GM12892 (cell line): ENCODE data around the gene GSTO2.
A peak's percentile ranks its signal among the peaks of the same experiment; 100 is the strongest.

ENCODE experiments used
- DNase-seq: peaks from one replicate; pipeline ENCODE4 v3.0.0; 2011; ENCODE audit not compliant: insufficient read length
- FAIRE-seq: peaks from 2 replicates; lab custom pipeline; 2011; peaks lifted over from hg19 to GRCh38; lab: Jason Lieb, UNC
- POLR2A ChIP-seq: IDR thresholded peaks from 2 replicates; pipeline ENCODE4 v1.6.1; 2011; ENCODE audit warnings: low read depth, low read length, control low read depth
- POLR2AphosphoS5 ChIP-seq: IDR thresholded peaks from 2 replicates; pipeline ENCODE4 v1.6.1; 2011; ENCODE audit warnings: low read depth, low read length, control low read depth
- TAF1 ChIP-seq: IDR thresholded peaks from 2 replicates; pipeline ENCODE4 v1.6.1; 2011; ENCODE audit warnings: low read depth, mild to moderate bottlenecking, control low read depth, low read length, borderline replicate concordance

Gene GSTO2

GRCh38 chr10:104347295-104348045, 78.5 kb downstream of the GSTO2 start:
- TF ChIP-seq POLR2A (no peak), TAF1 (no peak), POLR2AphosphoS5 (no peak)
- DNase-seq (no peak), FAIRE-seq (no peak)

DNA sequence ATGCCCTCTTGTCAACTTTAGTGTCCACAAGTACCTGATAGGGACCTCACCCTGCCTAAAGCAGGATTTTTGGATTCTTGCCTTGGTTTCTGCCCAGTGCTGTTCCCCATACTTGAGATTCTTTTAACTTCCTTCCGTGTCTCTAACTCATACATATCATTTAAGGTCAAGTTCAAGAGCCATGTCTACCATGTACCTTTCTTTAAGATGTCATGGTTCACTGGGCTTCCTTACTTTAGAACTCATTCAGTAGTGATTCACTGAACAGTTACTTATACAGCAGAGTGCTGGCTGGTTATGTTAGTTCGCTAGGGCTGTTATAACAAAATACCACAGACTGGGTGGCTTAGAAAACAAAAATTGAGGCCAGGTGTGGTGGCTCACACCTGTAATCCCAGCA, 79.6 kb downstream of the GSTO2 start:
- FAIRE-seq (peak; percentile 17), DNase-seq (no peak)
- TF ChIP-seq POLR2AphosphoS5 (no peak), TAF1 (no peak), POLR2A (no peak)

DNA sequence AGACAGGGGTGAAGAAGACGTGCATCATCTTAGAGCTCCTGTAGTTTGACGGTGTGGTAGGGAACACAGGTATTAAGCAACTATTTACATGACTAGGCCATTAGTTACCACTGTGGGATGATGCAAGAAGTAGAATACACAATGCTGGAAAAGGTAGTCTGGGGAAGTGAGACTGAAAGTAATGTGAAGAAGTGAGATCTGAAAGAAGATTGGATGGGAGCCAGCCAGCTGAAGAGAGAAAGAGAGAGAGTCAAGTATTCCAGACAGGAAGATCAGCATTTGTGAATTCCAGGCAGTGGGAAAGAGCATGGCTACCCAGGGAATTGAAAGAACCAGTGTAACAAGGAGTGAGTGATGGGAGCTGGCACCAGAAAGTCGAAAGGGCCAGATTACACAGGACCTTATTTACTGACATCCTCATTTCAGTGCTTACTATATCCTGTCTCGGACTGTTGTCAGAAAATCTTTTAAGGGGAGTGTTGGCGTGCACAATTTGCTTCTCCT, 80.7 kb downstream of the GSTO2 start:
- peak; percentile 86 for FAIRE-seq
- TF ChIP-seq POLR2AphosphoS5 (no peak), TAF1 (no peak), POLR2A (no peak)

GRCh38 chr10:104350127-104350635, 81.2 kb downstream of the GSTO2 start:
- DNase-seq (no peak), FAIRE-seq (no peak)
- TF ChIP-seq TAF1 (no peak), POLR2A (no peak), POLR2AphosphoS5 (no peak)

More for the DNA sequence above, 80.7 kb downstream of the GSTO2 start:
- no peak for DNase-seq

- FAIRE-seq (no peak), DNase-seq (no peak)
- TF ChIP-seq POLR2A = no peak
- no peak for TF ChIP-seq TAF1
- no peak for TF ChIP-seq POLR2AphosphoS5
Observed at GRCh38 chr10:104351061-104351702, 82.2 kb downstream of the GSTO2 start.

- TF ChIP-seq TAF1 = no peak
- TF ChIP-seq POLR2AphosphoS5 = no peak
- no peak for TF ChIP-seq POLR2A
- DNase-seq = no peak
- no peak for FAIRE-seq
Observed at GRCh38 chr10:104351919-104352318, 82.9 kb downstream of the GSTO2 start.

DNA sequence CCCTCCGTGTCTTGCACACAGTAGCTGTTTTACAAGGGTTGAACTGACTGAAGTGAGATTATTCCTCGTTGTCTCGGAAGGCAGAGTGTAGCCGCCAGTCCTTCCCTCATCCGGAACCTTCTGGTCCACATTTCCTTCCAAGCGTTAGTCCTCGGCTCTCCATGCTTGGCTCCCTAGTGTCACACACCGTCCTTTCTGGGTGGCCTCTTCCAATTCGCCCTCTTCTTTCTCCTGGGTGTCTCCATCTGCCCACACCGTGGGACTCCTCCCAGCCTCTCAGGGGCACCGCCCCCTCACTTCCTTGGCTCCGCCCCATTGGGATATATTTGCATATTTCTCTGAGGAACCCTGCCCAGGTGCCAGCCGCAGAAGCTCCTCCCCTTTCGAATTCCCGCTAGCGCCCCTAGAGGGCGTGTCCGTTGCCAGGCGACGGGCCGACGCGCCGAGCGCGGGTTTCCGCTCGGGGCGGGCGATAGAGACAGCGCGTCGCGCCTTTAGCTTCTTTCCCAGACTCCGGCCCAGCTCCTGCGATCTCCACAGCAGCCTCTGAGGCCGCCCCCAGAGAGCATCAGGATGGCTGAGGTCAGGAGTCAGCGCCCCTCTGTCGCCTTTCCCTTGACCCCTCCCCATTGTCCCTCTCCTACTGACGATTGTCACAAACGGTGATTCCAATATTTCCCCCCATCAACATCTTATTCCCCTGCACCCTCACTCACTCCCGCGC, 84.5 kb downstream of the GSTO2 start, which contains the start of gene CFAP58:
CFAP58 (plus strand) TSS at position 509 of the 724 bp plus-strand sequence; CDS start at position 574, 65 bp downstream.
- DNase-seq = peak; percentile 39
- TF ChIP-seq POLR2A (no peak), POLR2AphosphoS5 (no peak), TAF1 (no peak)
- FAIRE-seq = peak; percentile 38
